AG10803 (cell line): Measurements from ENCODE around the gene SCG3.

Source experiments
- DNase-seq: peaks from one replicate; pipeline ENCODE4 v3.0.0; 2010; ENCODE audit warnings: low read depth
- H3K4me3 ChIP-seq: 2 replicates; pipeline ENCODE4 v1.5.1; 2011; ENCODE audit warnings: mild to moderate bottlenecking, low read length, control low read depth
- TF ChIP-seq, protein P1 (sequence below): conservative IDR thresholded peaks from 2 replicates; pipeline ENCODE4 v1.5.1; 2011; ENCODE audit warnings: mild to moderate bottlenecking, low read length, control low read depth, inconsistent platforms

The SCG3 gene

DNA sequence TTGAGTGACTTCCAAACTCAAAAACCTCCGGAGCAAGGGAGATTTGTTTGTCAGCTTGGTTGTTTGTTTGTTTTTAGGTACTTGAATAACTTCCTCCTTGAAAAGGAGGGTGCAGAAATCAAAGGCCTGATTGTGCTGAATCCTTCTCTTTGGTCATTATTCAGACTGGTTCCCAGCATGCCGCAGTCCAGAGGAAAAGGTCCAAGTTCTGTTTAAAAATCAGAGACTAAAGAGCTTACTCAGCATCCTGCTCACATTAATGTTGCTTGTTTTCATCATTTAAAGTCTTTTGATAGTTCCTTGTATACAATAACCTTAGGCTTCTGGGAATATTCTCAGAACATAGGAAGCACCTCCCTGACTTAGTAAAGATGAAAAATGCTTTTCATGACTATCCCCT is 982 bp upstream of the SCG3 start:
- TF ChIP-seq, protein P1, sequence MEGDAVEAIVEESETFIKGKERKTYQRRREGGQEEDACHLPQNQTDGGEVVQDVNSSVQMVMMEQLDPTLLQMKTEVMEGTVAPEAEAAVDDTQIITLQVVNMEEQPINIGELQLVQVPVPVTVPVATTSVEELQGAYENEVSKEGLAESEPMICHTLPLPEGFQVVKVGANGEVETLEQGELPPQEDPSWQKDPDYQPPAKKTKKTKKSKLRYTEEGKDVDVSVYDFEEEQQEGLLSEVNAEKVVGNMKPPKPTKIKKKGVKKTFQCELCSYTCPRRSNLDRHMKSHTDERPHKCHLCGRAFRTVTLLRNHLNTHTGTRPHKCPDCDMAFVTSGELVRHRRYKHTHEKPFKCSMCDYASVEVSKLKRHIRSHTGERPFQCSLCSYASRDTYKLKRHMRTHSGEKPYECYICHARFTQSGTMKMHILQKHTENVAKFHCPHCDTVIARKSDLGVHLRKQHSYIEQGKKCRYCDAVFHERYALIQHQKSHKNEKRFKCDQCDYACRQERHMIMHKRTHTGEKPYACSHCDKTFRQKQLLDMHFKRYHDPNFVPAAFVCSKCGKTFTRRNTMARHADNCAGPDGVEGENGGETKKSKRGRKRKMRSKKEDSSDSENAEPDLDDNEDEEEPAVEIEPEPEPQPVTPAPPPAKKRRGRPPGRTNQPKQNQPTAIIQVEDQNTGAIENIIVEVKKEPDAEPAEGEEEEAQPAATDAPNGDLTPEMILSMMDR, result no peak
- no peak for DNase-seq
- no peak overlapping the region for H3K4me3 ChIP-seq

- no peak overlapping the region for H3K4me3 ChIP-seq
- TF ChIP-seq, protein P1, result no peak
- no peak for DNase-seq
Observed at GRCh38 chr15:51687565-51687964, 6.3 kb downstream of the SCG3 start.

GRCh38 chr15:51688863-51689262 is 7.6 kb downstream of the SCG3 start:
- peak; percentile 3 for DNase-seq
- H3K4me3 ChIP-seq, result no peak overlapping the region
- TF ChIP-seq, protein P1, result peak; percentile 53

GRCh38 chr15:51692154-51692553 is 10.9 kb downstream of the SCG3 start:
- H3K4me3 ChIP-seq, result no peak overlapping the region
- DNase-seq, result no peak
- TF ChIP-seq, protein P1, result no peak

GRCh38 chr15:51696566-51696965 is 15.3 kb downstream of the SCG3 start:
- H3K4me3 ChIP-seq, result no peak overlapping the region
- TF ChIP-seq, protein P1, result no peak
- DNase-seq, result no peak

- DNase-seq, result no peak
- TF ChIP-seq, protein P1, result no peak
- no peak overlapping the region for H3K4me3 ChIP-seq
Observed at GRCh38 chr15:51697163-51697562, 15.9 kb downstream of the SCG3 start.

DNA sequence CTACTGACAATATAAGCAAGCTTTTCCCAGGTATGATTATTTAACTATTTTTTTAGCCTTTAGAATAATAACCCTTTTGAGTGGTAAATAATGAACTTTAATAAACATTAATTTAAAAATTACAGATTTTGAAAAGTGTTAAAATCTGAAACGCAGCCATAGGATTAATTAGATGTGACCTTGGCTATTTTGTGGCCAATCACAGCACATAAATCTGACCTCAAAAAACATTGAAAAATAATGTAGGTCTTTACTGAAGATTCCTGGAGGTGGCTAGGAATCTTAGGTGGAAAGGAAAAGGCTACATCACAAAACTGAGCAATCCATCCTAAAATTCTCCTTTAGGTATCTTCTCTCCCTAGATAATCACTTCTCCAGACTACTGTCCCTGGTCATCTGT is 18.1 kb downstream of the SCG3 start:
- H3K4me3 ChIP-seq, result no peak overlapping the region

More for the DNA sequence above, 18.1 kb downstream of the SCG3 start:
- TF ChIP-seq, protein P1, result no peak
- no peak for DNase-seq
